Right hindlimb (tissue), 1 donor: Measurements from ENCODE around the gene ISCA1.

ENCODE experiments used
- DNase-seq: peaks from one replicate; pipeline ENCODE4 v3.0.0-alpha.2; 2018

ISCA1 gene

DNA sequence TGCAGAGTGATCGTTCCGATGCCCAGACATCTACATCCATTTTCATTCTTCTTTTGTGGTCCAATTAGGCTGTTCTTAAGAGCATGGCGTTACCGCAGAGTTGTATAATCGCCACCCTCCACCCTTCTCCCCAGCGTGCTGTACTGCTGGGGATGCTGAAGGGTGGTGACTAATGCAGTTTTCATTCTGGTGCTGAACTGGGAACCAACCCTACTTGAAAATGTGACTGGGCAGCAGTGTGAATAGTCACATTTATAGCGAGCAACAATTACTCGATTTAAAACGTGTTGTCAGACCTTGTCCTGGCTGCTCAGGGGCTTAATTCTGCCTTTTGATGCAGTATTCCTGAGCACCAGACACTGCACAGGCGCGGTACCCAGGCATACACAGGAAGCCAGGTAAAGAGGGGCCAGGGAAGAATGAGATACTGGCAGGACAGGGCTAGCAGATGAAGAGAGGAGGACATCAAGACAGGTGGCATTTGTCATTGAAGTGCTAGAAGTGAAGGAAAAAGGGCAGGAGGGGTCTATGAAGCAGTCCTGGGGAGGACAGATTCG is 719 bp upstream of the ISCA1 start:
- DNase-seq = no peak

DNA sequence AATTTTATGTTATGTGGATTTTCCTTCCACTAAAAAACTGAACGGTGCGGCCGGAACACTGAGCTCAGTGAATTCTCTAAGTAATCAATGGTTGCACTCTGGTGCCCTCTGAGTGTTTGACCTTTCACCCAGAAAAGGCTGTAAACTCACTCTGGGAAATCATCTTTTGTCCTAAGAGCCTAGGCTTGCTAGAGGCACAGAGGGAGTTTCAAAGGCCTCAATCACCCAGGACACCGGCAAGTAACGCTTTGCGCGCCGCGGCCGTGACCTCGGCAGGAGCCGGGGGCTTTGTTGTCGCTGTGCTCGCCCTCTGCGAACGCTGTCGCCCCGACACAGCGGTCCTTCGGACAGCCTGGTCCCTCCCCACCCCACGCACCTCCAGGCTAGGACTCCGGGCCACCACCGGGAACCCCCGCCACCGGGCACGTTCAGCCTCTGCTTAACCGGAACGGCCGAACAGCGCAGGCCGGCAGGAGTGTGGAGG is 703 bp downstream of the ISCA1 start:
- DNase-seq = no peak

DNA sequence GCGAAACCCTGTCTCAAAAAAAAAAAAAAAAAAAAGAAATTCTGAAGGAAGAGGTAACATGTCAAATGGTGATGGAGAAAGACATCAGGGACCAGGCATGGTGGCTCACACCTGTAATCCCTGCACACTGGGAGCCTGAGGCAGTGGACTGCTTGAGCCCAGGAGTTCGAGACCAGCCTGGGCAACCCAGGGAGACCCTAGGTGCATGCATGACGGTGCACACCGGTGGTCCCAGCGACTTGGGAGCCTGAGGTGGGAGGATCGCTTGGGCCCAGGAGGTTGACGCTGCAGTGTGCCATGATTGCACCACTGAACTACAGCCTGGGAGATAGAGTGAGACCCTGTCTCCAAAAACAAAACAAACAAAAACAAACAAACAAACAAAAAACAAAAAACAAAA is 1.8 kb downstream of the ISCA1 start:
- DNase-seq = no peak

DNA sequence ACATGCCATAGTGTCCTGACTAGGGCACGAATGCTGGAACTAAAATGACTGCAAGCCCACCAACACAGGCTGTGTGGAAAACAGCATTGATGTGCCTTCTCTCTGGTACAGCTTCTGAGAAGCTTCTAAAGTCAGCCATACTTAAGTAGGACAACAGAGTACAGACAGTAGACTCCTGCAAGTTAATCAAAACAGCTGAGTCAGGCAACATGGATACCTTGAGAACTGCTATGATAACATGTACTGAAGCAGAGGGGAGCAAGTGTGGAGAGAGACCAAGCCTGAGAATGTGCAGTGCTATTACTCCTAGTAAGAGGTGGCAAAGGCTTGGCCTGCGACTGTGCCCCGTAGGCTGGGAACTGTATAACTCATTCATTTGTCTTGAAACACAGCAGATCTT is 2.5 kb downstream of the ISCA1 start:
- no peak for DNase-seq

DNA sequence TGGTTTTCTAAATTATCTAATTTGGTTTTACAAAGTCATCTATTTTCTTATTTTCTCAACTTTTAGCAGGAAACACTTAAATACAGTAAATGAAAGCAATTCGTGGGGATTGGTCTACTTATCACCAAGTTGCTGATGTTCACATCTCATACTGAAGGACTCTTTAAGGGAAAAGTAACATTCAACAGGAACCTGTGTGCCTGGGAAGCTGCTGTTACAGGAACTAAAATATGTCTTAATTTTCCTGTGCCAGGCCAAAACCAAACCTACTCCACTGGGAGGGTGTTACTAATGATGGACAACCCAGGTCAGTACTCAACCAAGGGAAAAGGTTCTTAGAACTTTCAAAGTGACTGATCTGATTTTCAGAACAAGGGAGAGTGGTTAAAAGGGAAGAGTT is 5.3 kb downstream of the ISCA1 start:
- no peak for DNase-seq

DNA sequence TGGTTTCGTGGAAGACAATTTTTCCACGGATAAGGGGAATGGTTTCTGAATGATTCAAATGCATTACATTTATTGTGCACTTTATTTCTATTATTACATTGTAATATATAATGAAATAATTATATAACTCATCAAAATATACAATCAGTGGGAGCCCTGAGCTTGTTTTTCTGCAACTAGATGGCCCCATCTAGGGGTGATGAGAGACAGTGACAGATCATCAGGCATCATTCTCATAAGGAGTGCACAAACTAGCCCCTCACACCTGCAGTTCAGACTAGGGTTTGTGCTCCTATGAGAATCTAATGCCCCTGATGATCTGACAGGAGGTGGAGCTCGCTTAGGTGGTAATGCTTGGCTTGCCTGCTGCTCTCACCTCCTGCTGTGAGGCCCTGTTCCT is 6.4 kb downstream of the ISCA1 start:
- no peak for DNase-seq

DNA sequence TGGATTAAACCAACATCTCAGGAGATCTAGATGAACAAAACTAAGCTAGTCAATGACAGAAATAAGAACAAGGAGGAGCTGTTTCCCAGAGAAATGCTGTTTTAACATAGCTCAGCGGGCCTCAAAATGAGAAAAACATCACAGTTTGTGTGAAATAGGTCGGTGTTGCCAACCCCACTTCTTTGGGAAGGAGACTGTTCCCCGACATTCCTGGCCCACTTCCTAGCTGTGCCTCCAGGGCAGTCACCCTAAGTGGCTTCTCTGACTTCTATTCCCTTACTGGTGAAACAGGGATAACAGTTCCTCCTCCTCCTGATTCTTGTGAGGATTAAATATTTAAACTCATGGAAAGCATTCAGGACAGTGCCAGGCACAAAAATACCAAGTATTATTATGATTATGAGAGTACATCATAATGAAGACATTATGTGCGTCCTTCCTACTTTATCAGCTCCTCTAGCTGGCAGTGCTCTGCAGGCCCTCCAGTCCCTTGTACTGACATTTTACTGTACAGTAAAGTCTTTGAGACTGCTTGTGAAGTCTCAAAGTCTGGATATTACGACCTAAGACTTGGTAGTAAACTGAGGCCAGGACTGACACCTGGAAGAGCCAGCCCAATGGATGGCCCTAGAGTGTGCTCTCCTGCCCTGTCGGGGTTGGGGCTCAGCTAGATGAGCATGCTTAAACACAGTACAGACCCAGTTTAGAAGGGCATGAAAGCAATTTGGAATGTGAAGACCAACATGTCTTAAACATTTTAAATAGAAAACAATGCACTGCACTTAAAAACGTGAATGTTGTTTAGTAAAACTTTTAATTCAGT is 7.3 kb downstream of the ISCA1 start:
- DNase-seq = no peak

DNA sequence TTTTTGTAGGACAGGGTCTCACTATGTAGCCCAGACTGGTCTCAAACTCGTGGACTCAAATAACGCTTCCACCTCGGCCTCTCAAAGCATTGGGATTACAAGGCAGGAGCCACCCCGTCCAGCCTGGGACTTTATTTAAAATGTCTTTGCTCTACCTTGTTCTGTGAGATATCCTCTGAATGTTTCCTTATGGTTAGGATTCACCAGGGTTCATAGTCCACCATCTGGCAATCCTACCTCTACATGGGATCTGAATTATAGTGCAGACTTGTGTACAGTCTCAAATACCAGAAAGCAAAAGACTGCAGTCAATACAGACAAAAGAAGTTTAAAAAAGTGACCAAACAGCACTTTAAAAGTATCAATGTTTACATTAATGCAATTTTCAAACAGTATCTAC is 10.1 kb downstream of the ISCA1 start:
- DNase-seq = no peak

DNA sequence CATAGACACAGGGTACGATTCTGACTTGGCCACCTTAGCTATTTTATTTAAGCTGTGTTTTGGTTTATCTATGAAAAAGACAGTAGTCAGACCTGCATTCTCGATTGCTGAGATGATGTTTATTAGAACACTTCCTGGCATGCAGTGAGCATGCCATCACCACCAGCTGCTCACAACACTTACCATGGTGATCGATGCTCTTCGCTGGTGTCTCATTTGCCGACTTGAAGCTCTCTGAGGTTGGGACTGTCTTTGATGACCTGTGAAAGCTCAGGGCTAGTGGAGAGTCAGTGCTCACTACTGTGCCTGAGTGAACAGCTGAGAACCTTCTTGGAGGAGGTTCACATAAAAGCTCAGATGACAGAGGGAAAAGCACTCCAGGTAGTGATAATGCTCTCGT is 18.5 kb downstream of the ISCA1 start:
- no peak for DNase-seq

DNA sequence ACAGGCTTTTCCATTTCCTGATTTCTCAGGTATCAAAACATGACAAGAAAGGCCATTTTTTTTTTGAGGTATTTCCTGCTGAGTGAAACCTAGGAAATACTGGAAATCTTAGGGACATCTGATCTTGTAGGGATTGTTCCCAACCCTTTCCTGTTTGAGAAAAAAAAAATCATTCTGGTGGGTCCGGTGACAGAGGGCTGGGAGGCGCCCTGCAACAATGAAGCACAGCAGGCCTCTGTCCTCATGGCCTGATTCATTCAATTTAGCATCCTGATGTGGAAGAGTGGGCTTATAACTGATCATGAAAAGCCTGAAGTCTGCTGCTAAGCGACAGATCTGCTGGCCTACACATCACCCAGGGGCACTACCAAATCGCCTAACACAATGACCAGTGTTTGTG is 19.8 kb downstream of the ISCA1 start:
- no peak for DNase-seq

DNA sequence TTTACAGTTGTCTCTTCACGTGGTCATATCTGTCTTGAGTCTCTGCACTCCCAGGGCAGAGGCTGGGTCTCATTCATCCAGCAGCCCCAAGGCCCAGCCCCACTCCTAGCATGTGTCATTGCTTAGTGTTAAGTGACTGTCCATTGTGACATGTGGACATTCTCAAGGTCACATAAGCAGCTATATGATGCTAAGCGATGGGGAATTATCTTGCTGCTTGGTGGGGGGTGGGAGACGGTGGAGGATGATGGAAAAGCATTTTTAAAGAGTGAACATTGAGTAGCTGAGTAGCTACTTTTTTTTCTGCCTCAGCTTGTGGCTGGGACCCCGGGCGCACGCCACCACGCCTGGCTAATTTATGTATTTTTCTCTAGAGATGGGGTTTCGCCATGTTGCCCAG is 22.8 kb downstream of the ISCA1 start, which contains the start of gene C9orf153:
TSS of gene C9orf153 (minus strand) at position 101 of the 400 bp plus-strand sequence. CDS start 30,054 bp downstream, outside the sequence.
- DNase-seq = no peak

DNA sequence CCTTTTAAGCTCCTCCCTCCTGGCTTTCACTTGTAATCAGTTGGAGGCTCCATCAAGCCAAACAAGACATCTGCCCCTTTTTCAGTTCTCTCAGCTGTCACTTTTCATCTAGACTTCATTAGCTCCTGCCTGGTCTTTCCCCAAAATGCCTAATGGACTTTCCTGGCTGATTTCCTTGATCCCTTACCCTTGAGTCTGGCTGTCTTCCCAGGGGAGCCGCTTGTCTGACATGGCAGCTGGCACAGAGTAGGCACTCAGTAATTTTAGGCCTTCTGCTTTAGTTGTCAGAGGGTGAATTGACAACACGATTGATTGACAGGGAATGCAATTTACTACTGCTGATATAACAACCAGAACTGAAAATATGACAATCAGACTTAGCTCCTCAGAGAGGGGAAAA is 24.9 kb downstream of the ISCA1 start:
- no peak for DNase-seq

DNA sequence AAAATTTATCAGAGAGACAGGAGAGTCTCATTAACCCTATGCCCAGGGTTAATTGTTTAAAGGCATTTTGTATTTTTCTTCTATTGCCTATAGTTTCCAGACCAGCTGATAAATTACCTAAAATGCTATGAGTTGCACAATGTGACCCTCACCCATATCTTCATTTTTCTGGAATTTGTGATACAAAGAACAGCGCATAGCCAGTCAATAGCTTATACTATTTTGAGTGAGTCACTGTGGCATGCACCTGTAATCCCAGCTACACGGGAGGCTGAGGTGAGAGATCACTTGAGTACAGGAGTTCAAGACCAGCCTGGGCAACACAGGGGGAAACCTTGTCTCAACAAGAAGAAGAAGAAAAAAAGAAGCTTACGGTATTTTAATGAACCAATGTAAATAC is 25.7 kb downstream of the ISCA1 start:
- no peak for DNase-seq

DNA sequence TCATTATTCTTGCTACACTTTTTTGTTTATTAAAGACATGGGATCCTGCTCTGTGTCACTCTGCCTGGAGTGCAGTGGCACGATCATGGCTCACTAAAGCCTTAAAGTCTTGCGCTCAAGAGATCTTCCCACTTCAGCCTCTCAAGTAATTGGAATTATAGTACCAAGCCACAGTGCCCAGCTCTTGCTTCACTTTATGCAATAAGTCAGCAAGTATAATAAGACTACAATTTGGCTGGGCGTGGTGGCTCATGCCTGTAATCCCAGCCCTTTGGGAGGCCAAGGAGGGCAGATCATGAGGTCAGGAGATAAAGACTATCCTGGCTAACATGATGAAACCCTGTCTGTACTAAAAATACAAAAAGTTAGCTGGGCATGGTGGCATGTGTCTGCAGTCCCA is 28.8 kb downstream of the ISCA1 start:
- no peak for DNase-seq

DNA sequence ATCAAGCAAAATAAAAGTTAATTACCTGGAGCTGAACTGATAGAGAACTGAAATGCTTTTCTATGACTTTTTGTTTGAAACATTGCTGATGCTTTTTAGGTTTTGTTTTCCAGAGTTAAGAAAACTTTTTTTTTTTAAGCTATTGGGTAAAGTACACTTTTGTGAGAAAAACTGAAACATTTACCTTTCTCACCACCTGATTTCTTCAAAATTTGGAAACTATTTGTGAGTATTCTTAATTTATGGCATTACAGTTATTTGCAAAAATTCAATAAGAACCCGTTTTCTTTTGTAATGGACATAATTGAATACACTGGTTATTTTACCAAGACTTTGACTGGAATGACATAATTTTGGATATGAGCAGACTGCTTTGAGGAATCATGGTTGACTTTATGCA is 29.5 kb downstream of the ISCA1 start:
- DNase-seq = no peak

DNA sequence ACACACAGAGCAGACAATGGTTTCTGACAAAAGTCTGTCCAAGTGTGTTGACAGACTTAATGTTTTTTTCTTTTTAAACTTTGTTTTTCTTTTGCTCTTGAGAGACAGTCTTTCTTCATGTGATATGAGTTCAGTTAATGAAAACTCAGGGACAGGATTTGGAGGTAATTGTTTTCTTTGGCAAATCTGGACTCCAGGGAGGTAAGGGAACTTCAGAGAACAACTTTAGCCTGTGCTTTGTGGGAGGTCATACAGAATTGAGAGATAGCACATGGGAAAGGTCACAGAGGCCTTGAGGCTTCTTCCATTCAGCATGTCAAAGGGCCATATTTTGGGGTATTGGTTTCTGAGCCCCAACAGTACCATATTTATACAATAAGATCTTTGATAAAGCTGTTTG is 32.2 kb downstream of the ISCA1 start:
- no peak for DNase-seq

DNA sequence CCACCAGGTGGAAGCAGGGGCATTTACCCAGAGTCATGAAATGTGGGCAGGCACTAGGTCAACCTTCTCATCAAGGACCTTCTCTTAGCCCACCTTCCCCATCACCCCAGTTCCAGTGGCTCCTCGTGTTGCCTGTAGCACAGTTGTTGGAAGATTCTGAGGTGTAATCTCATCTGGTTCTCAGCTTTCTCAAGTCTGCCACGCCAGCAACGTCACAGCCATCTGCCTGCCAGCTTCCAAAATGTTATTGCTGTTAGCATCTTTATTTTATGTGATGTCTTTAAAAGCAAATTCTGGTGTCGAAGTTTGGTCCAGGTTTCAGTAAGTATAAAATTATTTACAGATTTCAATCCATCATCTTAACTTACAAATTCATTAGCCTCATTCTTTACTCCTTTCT is 33.6 kb downstream of the ISCA1 start:
- no peak for DNase-seq

DNA sequence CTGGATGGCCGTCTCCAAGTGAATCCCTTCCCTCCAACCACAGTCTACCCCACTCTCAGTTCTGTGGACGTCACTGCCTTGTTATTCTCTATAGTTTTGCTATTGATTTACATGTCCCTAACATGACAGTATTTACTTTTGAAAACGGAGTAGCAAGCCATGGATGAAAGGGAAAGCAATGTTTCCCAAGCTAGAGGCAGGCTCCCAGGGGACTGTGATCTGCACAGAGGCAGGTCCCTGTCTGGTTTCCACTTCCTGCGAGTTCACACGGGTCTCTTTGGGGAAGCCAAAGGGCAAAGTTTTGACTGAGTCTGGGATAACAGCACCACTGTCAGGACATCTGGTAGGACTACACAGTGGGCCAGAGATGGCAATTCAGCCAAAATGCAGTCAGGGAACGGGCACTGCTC is 35.6 kb downstream of the ISCA1 start:
- DNase-seq = no peak

DNA sequence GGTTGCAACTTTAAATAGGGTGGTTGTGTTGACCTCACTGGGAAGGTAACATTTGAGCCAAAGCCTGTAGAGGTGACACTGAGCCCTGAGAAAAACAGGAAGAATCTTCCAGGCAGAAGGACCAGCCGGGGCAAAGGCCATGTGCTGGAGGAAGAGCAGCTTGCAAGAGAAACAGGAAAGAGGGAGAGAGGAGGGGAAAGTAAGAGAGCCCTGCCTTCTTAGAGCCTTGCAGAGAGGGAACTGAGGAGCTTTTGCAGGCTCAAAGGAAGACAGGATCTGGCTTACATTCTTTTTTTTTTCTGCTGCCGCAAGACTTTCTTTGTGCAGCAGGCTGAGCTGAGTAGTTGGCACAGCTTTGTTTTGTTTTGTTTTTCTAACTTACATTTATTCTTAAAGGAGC is 40.3 kb downstream of the ISCA1 start:
- DNase-seq = no peak

DNA sequence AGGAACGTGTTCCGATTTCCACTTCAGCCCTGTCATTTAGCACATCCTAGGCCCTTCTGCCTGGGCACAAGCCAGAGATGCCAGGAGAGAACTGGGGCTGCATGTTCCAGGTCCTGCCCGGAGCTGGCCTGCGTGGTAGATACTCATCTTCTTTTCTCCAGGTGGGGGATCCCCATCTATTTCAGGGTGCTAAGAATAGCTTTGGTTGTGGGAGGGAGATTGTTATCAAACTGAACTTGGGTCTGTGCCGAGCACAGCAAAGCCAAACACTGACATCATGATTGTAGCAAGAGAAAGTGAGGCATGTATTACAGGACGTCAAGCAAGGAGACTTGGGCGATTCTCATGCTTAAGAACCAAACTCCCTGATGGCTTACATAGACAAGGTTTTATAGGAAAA is 41.1 kb downstream of the ISCA1 start:
- DNase-seq = no peak

DNA sequence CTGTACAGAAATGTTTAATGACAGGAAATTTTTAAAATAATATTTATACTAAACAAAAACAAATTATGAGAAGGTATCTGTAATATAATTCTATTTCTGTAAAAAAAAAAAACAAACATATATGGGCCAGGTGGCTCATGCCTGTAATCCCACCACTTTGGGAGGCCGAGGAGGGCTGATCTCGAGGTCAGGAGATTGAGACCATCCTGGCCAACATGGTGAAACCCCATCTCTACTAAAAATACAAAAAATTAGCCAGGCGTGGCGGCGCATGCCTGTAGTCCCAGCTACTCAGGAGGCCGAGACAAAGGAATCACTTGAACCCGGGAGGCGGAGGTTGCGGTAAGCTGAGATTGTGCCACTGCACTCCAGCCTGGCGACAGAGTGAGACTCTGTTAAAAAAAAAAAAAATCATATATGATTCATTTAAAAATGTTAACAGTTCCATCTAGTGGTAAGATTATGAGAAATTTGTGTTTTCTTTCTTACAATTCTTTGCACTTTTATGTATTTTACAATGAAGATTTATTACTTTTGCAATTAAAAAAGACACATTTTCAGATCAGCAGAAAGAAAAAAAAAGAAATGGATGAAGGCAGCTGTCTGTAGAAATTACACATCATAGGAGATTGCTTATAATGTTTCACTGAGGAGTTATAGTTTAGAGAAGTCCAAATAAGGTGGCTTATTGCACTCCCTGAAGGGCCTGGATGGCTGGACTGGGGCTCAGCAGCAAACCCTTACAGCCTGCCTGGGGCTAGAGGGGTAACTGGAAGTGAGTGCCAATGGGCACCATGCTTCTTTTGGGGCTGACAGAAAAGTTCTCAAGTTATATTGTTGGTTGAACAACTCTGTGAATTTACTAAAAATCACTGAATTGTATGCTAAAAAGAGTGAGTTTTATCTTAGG is 43.2 kb downstream of the ISCA1 start:
- DNase-seq = no peak

DNA sequence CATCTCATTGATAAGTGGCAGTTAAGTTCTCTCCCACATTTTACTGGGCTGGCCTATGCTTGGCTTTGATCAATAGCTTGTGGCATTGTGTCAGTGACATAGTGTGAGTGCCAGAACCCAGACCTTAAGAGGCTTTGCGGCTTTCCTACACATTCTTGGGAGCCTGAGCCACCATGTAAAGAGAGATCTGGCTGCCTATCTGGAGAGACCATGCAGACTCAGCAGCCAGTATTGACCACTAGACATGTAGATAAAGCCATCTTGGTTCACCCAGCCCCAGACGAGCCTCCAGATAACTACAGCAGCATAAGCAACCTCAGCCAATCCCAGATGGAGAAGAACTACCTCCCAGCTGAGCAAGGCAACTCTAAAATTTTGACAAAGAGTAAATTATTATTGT is 51.5 kb downstream of the ISCA1 start:
- no peak for DNase-seq

DNA sequence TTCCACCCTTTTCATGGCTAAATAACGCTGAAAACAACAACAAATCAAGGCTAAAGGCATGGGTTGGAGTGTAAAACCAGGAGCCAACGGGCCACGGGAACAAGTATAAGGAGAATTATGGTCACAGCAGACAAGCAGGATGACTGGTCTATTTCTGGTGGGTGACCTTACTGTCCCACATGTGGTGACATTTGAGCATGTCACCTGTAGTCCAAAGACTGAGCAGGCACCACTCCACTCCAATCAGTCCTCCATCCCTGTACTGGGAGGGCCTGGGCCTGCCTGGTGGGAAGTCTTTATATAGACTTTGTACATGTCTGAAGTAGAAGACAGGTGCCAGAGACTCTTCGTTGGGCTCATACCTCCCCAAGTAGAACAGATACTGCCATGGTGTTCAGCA is 59.7 kb downstream of the ISCA1 start:
- DNase-seq = no peak

DNA sequence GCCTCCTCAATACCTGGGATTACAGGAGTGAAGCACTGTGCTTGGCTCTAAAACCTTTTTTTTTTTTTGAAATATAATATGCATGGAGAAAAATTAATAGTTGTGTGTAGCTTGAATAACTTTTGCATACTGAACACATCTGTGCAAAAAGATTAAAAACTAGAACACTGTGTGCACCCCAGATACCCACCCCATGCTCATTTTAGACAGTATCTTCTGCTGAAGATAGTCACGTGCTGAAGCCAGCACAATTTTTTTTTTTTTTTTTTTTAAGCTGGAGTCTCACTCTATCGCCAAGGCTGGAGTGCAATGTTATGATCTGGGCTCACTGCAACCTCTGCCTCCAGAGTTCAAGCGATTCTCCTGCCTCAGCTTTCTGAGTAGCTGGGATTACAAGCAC is 62.7 kb downstream of the ISCA1 start:
- DNase-seq = no peak
